ENCODE data around the gene PARK7. TPM values are rescaled to one million over a fixed set of nuclear protein-coding genes. Genes with fewer than 3 reads are reported as not detected.

Gene PARK7
- total RNA-seq, 2 donors from 2014 or later, result 304 to 378 TPM

GRCh38 chr1:7975212-7975865 is 13.8 kb downstream of the PARK7 start:
- H3K9me3 Mint-ChIP-seq, result no peaks in the 10 kb centered on the region
- peaks cover 72% of the 10 kb centered on the region for H3K36me3 ChIP-seq (ENCODE audit: control insufficient read depth, insufficient read depth, low read length)
- H3K9me3 ChIP-seq (ENCODE audit: control insufficient read depth, low read length), result no peaks in the 10 kb centered on the region
- peak; percentile 98 for TF ChIP-seq CTCF (conservative IDR thresholded peaks at IDR 0.05)
- no peaks in the 10 kb centered on the region for H3K27me3 ChIP-seq (ENCODE audit: control insufficient read depth, insufficient read depth, low read length, poor library complexity, severe bottlenecking)
- WGBS, 2 experiments (ENCODE audit: insufficient coverage in 1 of 2, insufficient read length in 1 of 2), result 49 to 55% methylated on average over 4 to 8 of the region's 8 CpGs
- peak; percentile 94 for DNase-seq
- H3K4me3 Mint-ChIP-seq, result no peak overlapping the region
- H3K9ac ChIP-seq (ENCODE audit: extremely low read depth, low read length, poor library complexity, severe bottlenecking), result no peak overlapping the region
- no peak overlapping the region for H3K4me3 ChIP-seq (ENCODE audit: low read length)
- peaks cover 79% of the 10 kb centered on the region for H3K36me3 Mint-ChIP-seq (ENCODE audit: low read depth)
- no peaks in the 10 kb centered on the region for H3K27me3 Mint-ChIP-seq (ENCODE audit: insufficient read depth)
- no peak overlapping the region for H3K27ac ChIP-seq (ENCODE audit: low read depth, low read length)
- H3K4me1 Mint-ChIP-seq, result peaks cover 2% of the 10 kb centered on the region
- no peaks in the 10 kb centered on the region for H3K4me1 ChIP-seq (ENCODE audit: control insufficient read depth, insufficient read depth, low read length)
- H3K27ac Mint-ChIP-seq, result peak overlapping the region; percentile 24

GRCh38 chr1:7980984-7981383 is 19.5 kb downstream of the PARK7 start:
- H3K27me3 Mint-ChIP-seq (ENCODE audit: insufficient read depth), result no peaks in the 10 kb centered on the region
- H3K36me3 ChIP-seq (ENCODE audit: control insufficient read depth, insufficient read depth, low read length), result peaks cover 89% of the 10 kb centered on the region
- H3K27ac Mint-ChIP-seq, result no peak overlapping the region
- no peaks in the 10 kb centered on the region for H3K9me3 Mint-ChIP-seq
- WGBS, 2 experiments (ENCODE audit: insufficient coverage in 1 of 2, insufficient read length in 1 of 2), result 94% methylated on average over 7 of the region's 7 CpGs
- no peak for DNase-seq
- H3K4me1 Mint-ChIP-seq, result peaks cover 20% of the 10 kb centered on the region
- no peaks in the 10 kb centered on the region for H3K27me3 ChIP-seq (ENCODE audit: control insufficient read depth, insufficient read depth, low read length, poor library complexity, severe bottlenecking)
- H3K9me3 ChIP-seq (ENCODE audit: control insufficient read depth, low read length), result no peaks in the 10 kb centered on the region
- no peak overlapping the region for H3K9ac ChIP-seq (ENCODE audit: extremely low read depth, low read length, poor library complexity, severe bottlenecking)
- H3K27ac ChIP-seq (ENCODE audit: low read depth, low read length), result no peak overlapping the region
- peaks cover 78% of the 10 kb centered on the region for H3K36me3 Mint-ChIP-seq (ENCODE audit: low read depth)
- no peak for TF ChIP-seq CTCF (conservative IDR thresholded peaks at IDR 0.05)
- peaks cover 11% of the 10 kb centered on the region for H3K4me1 ChIP-seq (ENCODE audit: control insufficient read depth, insufficient read depth, low read length)
- H3K4me3 Mint-ChIP-seq, result no peak overlapping the region
- no peak overlapping the region for H3K4me3 ChIP-seq (ENCODE audit: low read length)

- no peak overlapping the region for H3K9ac ChIP-seq (ENCODE audit: extremely low read depth, low read length, poor library complexity, severe bottlenecking)
- Mint-ChIP-seq H3K36me3 (ENCODE audit: low read depth) (peaks cover 76% of the 10 kb centered on the region), H3K27me3 (ENCODE audit: insufficient read depth) (no peaks in the 10 kb centered on the region), H3K4me1 (peaks cover 32% of the 10 kb centered on the region), H3K4me3 (no peak overlapping the region), H3K27ac (no peak overlapping the region), H3K9me3 (no peaks in the 10 kb centered on the region)
- H3K4me1 ChIP-seq (ENCODE audit: control insufficient read depth, insufficient read depth, low read length), result peaks cover 11% of the 10 kb centered on the region
- no peaks in the 10 kb centered on the region for H3K27me3 ChIP-seq (ENCODE audit: control insufficient read depth, insufficient read depth, low read length, poor library complexity, severe bottlenecking)
- H3K9me3 ChIP-seq (ENCODE audit: control insufficient read depth, low read length), result no peaks in the 10 kb centered on the region
- 93 to 99% methylated on average over 8 to 15 of the region's 15 CpGs for WGBS, 2 experiments (ENCODE audit: insufficient coverage in 1 of 2, insufficient read length in 1 of 2)
- H3K27ac ChIP-seq (ENCODE audit: low read depth, low read length), result no peak overlapping the region
- no peak overlapping the region for H3K4me3 ChIP-seq (ENCODE audit: low read length)
- TF ChIP-seq CTCF (conservative IDR thresholded peaks at IDR 0.05), result no peak
- peaks cover 80% of the 10 kb centered on the region for H3K36me3 ChIP-seq (ENCODE audit: control insufficient read depth, insufficient read depth, low read length)
- no peak for DNase-seq
Measured at GRCh38 chr1:7983086-7983778, 21.7 kb downstream of the PARK7 start.

Measured in endodermal cell (in vitro differentiated cells).